ENCODE data around the gene TMC4.
"Not testable (repeated sequence)": the region's sequence is repeated elsewhere in the genome, so short reads cannot be mapped to it uniquely, and the experiment has no call there.

DNA sequence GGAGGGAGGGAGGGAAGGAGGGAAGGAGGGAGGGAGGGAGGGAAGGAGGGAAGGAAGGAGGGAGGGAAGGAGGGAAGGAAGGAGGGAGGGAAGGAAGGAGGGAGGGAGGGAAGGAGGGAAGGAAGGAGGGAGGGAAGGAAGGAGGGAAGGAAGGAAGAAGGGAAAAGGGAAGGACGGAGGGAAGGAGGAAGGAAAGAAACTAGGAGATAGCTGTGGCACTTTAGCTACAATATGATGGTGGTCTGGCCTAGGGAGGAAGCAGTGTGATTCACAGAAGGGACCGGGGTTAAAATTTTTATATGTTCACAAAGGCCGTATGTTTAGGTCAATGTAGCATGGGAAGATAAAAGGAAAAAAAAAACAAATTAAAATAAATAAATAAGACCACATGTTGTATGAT lies 8.9 kb upstream of the TMC4 start:
- TF ChIP-seq, protein P1, sequence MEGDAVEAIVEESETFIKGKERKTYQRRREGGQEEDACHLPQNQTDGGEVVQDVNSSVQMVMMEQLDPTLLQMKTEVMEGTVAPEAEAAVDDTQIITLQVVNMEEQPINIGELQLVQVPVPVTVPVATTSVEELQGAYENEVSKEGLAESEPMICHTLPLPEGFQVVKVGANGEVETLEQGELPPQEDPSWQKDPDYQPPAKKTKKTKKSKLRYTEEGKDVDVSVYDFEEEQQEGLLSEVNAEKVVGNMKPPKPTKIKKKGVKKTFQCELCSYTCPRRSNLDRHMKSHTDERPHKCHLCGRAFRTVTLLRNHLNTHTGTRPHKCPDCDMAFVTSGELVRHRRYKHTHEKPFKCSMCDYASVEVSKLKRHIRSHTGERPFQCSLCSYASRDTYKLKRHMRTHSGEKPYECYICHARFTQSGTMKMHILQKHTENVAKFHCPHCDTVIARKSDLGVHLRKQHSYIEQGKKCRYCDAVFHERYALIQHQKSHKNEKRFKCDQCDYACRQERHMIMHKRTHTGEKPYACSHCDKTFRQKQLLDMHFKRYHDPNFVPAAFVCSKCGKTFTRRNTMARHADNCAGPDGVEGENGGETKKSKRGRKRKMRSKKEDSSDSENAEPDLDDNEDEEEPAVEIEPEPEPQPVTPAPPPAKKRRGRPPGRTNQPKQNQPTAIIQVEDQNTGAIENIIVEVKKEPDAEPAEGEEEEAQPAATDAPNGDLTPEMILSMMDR (IDR thresholded peaks at IDR 0.05 in 4 of 5, conservative IDR thresholded peaks at IDR 0.05 in 1 of 5), result not testable (repeated sequence)
- TF ChIP-seq POLR2A (IDR thresholded peaks at IDR 0.05), result not testable (repeated sequence)

Data from gastrocnemius medialis (tissue), 4 donors.